Endothelial cell of umbilical vein (primary cell): ENCODE measurements around the gene ACHE. TPM values are rescaled to one million over a fixed set of nuclear protein-coding genes. Genes with fewer than 3 reads are reported as not detected.

Source experiments
- BruUV-seq: library from RNA; stranded (reverse); fragments of 400-500 nt; replicated peaks from 2 replicates; lab custom pipeline; 2021; lab: Mats Ljungman, UMichigan
- CTCF ChIA-PET: fragments of 300-600, 350-600 bp; sonication (Branson Sonifier 250); formaldehyde crosslinking; loops from one replicate; lab custom pipeline; 2021; ENCODE audit warnings: antibody characterized with exemption, inconsistent platforms; lab: Charles Lee
- POLR2A ChIA-PET: fragments of 300-600, 350-600 bp; sonication (Branson Sonifier 250); formaldehyde crosslinking; loops from one replicate; lab custom pipeline; 2021; ENCODE audit warnings: antibody characterized with exemption, inconsistent platforms; lab: Charles Lee
- DNase-seq: peaks from one replicate; pipeline ENCODE4 v3.0.0-alpha.2; 2011; ENCODE audit warnings: low read depth, low spot score
- FAIRE-seq: peaks from 2 replicates; lab custom pipeline; 2011; peaks lifted over from hg19 to GRCh38; lab: Jason Lieb, UNC
- H2AFZ ChIP-seq: 2 replicates; pipeline ENCODE4 v1.6.0; 2012; ENCODE audit warnings: low read depth, low read length, control low read depth, inconsistent platforms
- H3K27ac ChIP-seq: 2 replicates; pipeline ENCODE4 v1.5.1; 2011; ENCODE audit warnings: low read depth, mild to moderate bottlenecking, control low read depth, low read length, moderate library complexity; ENCODE audit not compliant: insufficient read depth
- H3K27me3 ChIP-seq, 2 experiments: 2 replicates each; pipeline versions ENCODE4 v1.6.0 to v1.6.1; 2011; ENCODE audit warnings: low read length in 2 of 2, mixed read lengths in 1 of 2; ENCODE audit not compliant: control insufficient read depth in 2 of 2, insufficient read depth in 2 of 2
- H3K36me3 ChIP-seq, 2 experiments: 2 replicates in 1 of 2; 3 replicates in 1 of 2; pipeline ENCODE4 v1.5.1; 2011; ENCODE audit warnings: low read length in 2 of 2, mild to moderate bottlenecking in 1 of 2, moderate library complexity in 1 of 2; ENCODE audit not compliant: control insufficient read depth in 2 of 2, insufficient read depth in 2 of 2; ENCODE audit errors: extremely low read depth in 1 of 2
- H3K4me1 ChIP-seq: 3 replicates; pipeline ENCODE4 v1.5.1; 2011; ENCODE audit warnings: mild to moderate bottlenecking, low read length; ENCODE audit not compliant: control insufficient read depth, insufficient read depth; ENCODE audit errors: extremely low read depth
- H3K4me2 ChIP-seq: 2 replicates; pipeline ENCODE4 v1.6.1; 2011; ENCODE audit warnings: low read length, control low read depth, mixed read lengths; ENCODE audit not compliant: insufficient read depth
- H3K4me3 ChIP-seq, 3 experiments: fragments of 200-600 bp in 1 of 3; sonication (generic), shearing (Covaris generic) in 1 of 3; replicated peaks in 1 of 3; 2 replicates each; pipeline ENCODE4 v1.5.1; 2011 to 2016; ENCODE audit warnings: control low read depth in 3 of 3, low read length in 3 of 3, mild to moderate bottlenecking in 2 of 3, inconsistent platforms in 1 of 3, low read depth in 1 of 3, moderate library complexity in 1 of 3; ENCODE audit not compliant: insufficient read depth in 1 of 3
- H3K79me2 ChIP-seq: 2 replicates; pipeline ENCODE4 v1.6.0; 2012; ENCODE audit warnings: low read length, inconsistent platforms; ENCODE audit not compliant: control insufficient read depth, insufficient read depth
- H3K9ac ChIP-seq: replicated peaks from 2 replicates; pipeline ENCODE3; 2011; ENCODE audit warnings: low read length, control low read depth; ENCODE audit not compliant: insufficient read depth; ENCODE audit errors: extremely low read depth
- H3K9me1 ChIP-seq: replicated peaks from 3 replicates; pipeline ENCODE4 v1.6.0; 2011; ENCODE audit warnings: mild to moderate bottlenecking, low read length; ENCODE audit not compliant: control insufficient read depth, insufficient read depth; ENCODE audit errors: extremely low read depth
- H3K9me3 ChIP-seq: replicated peaks from 2 replicates; pipeline ENCODE4 v1.5.1; 2012; ENCODE audit warnings: low read length, inconsistent platforms; ENCODE audit not compliant: control insufficient read depth, insufficient read depth
- H4K20me1 ChIP-seq: replicated peaks from 2 replicates; pipeline ENCODE3; 2011; ENCODE audit warnings: mild to moderate bottlenecking, low read length; ENCODE audit not compliant: control insufficient read depth, insufficient read depth; ENCODE audit errors: extremely low read depth
- EZH2 ChIP-seq: IDR thresholded peaks from 2 replicates; pipeline ENCODE4 v1.6.1; 2012; ENCODE audit warnings: borderline replicate concordance, low read depth, mild to moderate bottlenecking, moderate library complexity, low read length, inconsistent platforms; ENCODE audit not compliant: severe bottlenecking
- FOS ChIP-seq: IDR thresholded peaks from 2 replicates; pipeline ENCODE4 v1.6.1; 2011; ENCODE audit warnings: mild to moderate bottlenecking, low read length, moderate library complexity, borderline replicate concordance; ENCODE audit not compliant: insufficient read depth
- GATA2 ChIP-seq: IDR thresholded peaks from 2 replicates; pipeline ENCODE4 v1.7.0; 2011; ENCODE audit warnings: low read depth, mild to moderate bottlenecking, moderate library complexity, mixed read lengths, low read length; ENCODE audit not compliant: insufficient read length, insufficient read depth
- JUN ChIP-seq: IDR thresholded peaks from 2 replicates; pipeline ENCODE4 v1.6.1; 2011; ENCODE audit warnings: borderline replicate concordance, low read depth; ENCODE audit not compliant: insufficient read length, insufficient read depth
- MYC ChIP-seq: IDR thresholded peaks from one replicate; pipeline ENCODE4 v1.6.1; 2011; ENCODE audit warnings: mild to moderate bottlenecking, low read depth, low read length
- POLR2A ChIP-seq: IDR thresholded peaks from 2 replicates; pipeline ENCODE4 v1.6.1; 2012; ENCODE audit warnings: low read depth, mild to moderate bottlenecking, control low read depth, low read length
- POLR2AphosphoS5 ChIP-seq: IDR thresholded peaks from 2 replicates; pipeline ENCODE4 v1.6.1; 2012; ENCODE audit warnings: low read depth, mild to moderate bottlenecking, control low read depth, low read length, moderate library complexity; ENCODE audit not compliant: insufficient read depth
- dilution Hi-C: fragments of 300-500 bp; cut with MboI; formaldehyde crosslinking; loops from one replicate; pipeline ENCODE4 v1.15.0; 2019; ENCODE audit warnings: low sequenced_read_pairs; ENCODE audit not compliant: extremely low pct_ligation_motif_present
- intact Hi-C: fragments of 100-400 bp; cut with micrococcal nuclease; formaldehyde crosslinking; loops from one replicate; pipeline ENCODE4 v1.10.0; 2022
- polyA plus RNA-seq, 4 experiments: library from polyadenylated mRNA; depleted of rRNA in 3 of 4; stranded (reverse) in 3 of 4; unstranded in 1 of 4; fragments of >200 nt; gene quantifications; 2 replicates each; pipeline versions ENCODE4 v1.2.1 to v1.2.3, GENCODE V29; 2011 to 2012; ENCODE audit warnings: missing spikeins in 1 of 4
- total RNA-seq: library from RNA; stranded (reverse); gene quantifications from 2 replicates; pipeline ENCODE4 v1.2.3, GENCODE V29; 2021
- TF ChIP-seq, protein P1 (sequence below), 2 donors: IDR thresholded peaks; 1 replicate in 1 of 2; 2 replicates in 1 of 2; pipeline ENCODE4 v1.5.1; 2011; ENCODE audit warnings: low read length in 2 of 2, mild to moderate bottlenecking in 2 of 2, moderate library complexity in 2 of 2, control low read depth in 1 of 2, inconsistent platforms in 1 of 2, low read depth in 1 of 2; ENCODE audit not compliant: insufficient read depth in 1 of 2; ENCODE audit errors: extremely low read depth in 1 of 2
- TF ChIP-seq, protein P2 (sequence below): IDR thresholded peaks from 2 replicates; pipeline ENCODE4 v1.6.1; 2011; ENCODE audit not compliant: insufficient read depth, insufficient read length

ACHE gene
- total and polyA plus RNA-seq, 2 donors (not counting 3 experiments of a cell fraction or from before 2014, with no cell fraction given): 0.18 to 0.28 TPM

DNA sequence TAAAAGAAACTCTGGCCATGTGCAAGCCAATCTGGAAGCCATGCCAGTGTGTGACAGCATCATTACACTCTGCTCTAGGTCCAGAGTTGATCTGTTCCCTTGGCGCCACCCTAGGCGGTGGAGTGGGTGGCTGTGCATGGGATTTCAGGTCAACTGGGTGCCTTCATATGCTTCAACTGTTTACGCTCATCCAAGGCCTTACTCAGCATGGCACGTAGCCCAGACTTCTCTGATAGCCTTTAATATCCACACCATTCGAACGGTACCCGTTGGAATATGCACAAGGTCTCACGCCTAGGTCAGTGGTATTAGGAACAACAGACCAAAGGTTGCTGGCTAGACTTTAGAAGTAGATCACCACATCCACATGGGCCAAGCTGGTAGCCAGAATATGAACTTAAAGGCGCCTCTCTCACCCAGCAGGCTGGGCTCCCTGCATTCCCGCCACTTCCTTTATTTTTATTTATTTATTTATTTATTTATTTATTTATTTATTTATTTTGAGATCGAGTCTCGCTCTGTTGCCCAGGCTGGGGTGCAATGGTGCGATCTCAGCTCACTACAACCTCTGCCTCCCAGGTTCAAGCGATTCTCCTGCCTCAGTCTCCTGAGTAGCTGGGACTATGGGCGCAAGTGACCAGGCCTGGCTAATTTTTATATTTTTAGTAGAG lies 18.7 kb upstream of the ACHE start:
- CTCF ChIA-PET: no interaction called here

DNA sequence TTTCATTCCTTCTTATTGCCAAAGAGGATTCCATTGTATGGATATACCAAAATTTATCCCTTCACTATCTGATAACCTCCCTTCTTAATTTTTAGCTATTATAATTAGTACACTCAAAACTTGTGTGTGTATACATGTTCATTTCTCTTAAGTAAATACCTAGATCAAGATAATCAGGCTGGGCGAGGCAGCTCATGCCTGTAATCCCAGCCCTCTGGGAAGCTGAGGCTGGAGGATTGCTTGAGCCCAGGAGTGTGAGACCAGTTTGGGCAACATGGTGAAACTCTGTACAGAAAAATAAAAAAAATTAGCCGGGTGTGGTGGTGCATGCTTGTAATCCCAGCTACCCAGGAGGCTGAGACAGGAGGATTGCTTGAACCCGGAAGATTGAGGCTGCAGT lies 15.8 kb upstream of the ACHE start:
- Histone ChIP-seq H3K27ac (no peak overlapping the region), H3K27me3 (no peaks in the 10 kb centered on the region), H3K4me2 (no peak overlapping the region), H3K9me3 (no peaks in the 10 kb centered on the region), H3K36me3 (no peaks in the 10 kb centered on the region), H2AFZ (no peak overlapping the region), H3K9me1 (no peaks in the 10 kb centered on the region), H4K20me1 (no peaks in the 10 kb centered on the region), H3K9ac (no peak overlapping the region), H3K4me3 (no peak overlapping the region), H3K79me2 (no peaks in the 10 kb centered on the region), H3K4me1 (no peaks in the 10 kb centered on the region)
- DNase-seq (no peak), FAIRE-seq (no peak)
- dilution Hi-C loops: no loop called here
- POLR2A ChIA-PET: no interaction called here
- TF ChIP-seq, protein P1, sequence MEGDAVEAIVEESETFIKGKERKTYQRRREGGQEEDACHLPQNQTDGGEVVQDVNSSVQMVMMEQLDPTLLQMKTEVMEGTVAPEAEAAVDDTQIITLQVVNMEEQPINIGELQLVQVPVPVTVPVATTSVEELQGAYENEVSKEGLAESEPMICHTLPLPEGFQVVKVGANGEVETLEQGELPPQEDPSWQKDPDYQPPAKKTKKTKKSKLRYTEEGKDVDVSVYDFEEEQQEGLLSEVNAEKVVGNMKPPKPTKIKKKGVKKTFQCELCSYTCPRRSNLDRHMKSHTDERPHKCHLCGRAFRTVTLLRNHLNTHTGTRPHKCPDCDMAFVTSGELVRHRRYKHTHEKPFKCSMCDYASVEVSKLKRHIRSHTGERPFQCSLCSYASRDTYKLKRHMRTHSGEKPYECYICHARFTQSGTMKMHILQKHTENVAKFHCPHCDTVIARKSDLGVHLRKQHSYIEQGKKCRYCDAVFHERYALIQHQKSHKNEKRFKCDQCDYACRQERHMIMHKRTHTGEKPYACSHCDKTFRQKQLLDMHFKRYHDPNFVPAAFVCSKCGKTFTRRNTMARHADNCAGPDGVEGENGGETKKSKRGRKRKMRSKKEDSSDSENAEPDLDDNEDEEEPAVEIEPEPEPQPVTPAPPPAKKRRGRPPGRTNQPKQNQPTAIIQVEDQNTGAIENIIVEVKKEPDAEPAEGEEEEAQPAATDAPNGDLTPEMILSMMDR (IDR thresholded peaks at IDR 0.05; ENCODE audit: extremely low read depth in 1 of 2, insufficient read depth in 1 of 2, low read depth in 1 of 2, low read length in 2 of 2): no peak
- TF ChIP-seq JUN (no peak), EZH2 (no peak), FOS (no peak), GATA2 (no peak), POLR2AphosphoS5 (no peak), MYC (no peak), POLR2A (no peak)
- TF ChIP-seq, protein P2, sequence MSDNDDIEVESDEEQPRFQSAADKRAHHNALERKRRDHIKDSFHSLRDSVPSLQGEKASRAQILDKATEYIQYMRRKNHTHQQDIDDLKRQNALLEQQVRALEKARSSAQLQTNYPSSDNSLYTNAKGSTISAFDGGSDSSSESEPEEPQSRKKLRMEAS: no peak
- no TSS peak for BruUV-seq
- CTCF ChIA-PET: no interaction called here
- intact Hi-C loops: no loop called here

More for the DNA sequence above, 18.7 kb upstream of the ACHE start:
- FAIRE-seq (no peak), DNase-seq (no peak)
- Histone ChIP-seq H3K4me1 (no peaks in the 10 kb centered on the region), H4K20me1 (no peaks in the 10 kb centered on the region), H3K79me2 (no peaks in the 10 kb centered on the region), H3K36me3 (no peaks in the 10 kb centered on the region), H3K9me1 (no peaks in the 10 kb centered on the region), H3K9ac (no peak overlapping the region), H2AFZ (no peak overlapping the region), H3K27me3 (no peaks in the 10 kb centered on the region), H3K9me3 (no peaks in the 10 kb centered on the region), H3K4me3 (no peak overlapping the region), H3K27ac (no peak overlapping the region), H3K4me2 (no peak overlapping the region)
- POLR2A ChIA-PET: no interaction called here
- BruUV-seq: no TSS peak
- dilution Hi-C loops (no loop called here), intact Hi-C loops (no loop called here)
- TF ChIP-seq JUN: no peak
- TF ChIP-seq POLR2A: no peak
- TF ChIP-seq, protein P1 (IDR thresholded peaks at IDR 0.05; ENCODE audit: extremely low read depth in 1 of 2, insufficient read depth in 1 of 2, low read depth in 1 of 2, low read length in 2 of 2): no peak
- TF ChIP-seq EZH2: no peak
- TF ChIP-seq FOS: no peak
